SU-DHL-6 (cell line): Measurements from ENCODE around the gene MDM2.

ENCODE experiments used
- CTCF ChIP-seq: fragments of 200-600 bp; sonication (generic); IDR thresholded peaks from one replicate; pipeline ENCODE4 v1.5.1; 2017; ENCODE audit warnings: antibody characterized with exemption, mild to moderate bottlenecking, low read length, moderate library complexity; ENCODE audit not compliant: insufficient read depth, poor library complexity, severe bottlenecking
- EZH2phosphoT487 ChIP-seq: fragments of 200-600 bp; sonication (generic), shearing (Covaris generic); conservative IDR thresholded peaks from 2 replicates; pipeline ENCODE4 v1.6.1; 2018; ENCODE audit warnings: mild to moderate bottlenecking, antibody characterized with exemption, low read length, moderate library complexity, mixed read lengths

- TF ChIP-seq CTCF (no peak), EZH2phosphoT487 (no peak)
Observed at GRCh38 chr12:68786929-68787328, 21.0 kb upstream of the MDM2 start.
